ENCODE results near the gene OR6M1. TPM values are rescaled to one million over a fixed set of nuclear protein-coding genes. Genes with fewer than 3 reads are reported as not detected.

OR6M1 gene
- total and polyA plus RNA-seq, 2 of the 4 experiments (the other 2 are of a cell fraction), result not detected

DNA sequence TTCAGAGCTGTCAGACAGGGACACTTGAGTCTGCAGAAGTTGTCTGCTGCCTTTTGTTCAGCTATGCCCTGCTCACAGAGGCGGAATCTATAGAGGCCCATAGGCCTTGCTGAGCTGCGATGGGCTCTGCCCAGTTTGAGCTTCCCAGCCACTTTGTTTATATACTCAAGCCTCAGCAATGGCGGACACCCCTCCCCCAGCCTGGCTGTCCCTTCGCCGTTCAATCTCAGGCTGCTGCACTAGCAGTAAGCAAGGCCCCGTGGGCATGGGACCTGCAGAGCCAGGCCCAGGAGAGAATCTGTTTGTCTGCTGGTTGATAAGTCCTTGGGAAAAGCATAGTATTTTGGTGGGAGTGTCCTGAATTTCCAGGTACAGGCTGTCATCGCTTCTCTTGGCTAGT lies 23.6 kb upstream of the OR6M1 start:
- Histone ChIP-seq H2BK5ac (ENCODE audit: low read depth, low read length, poor library complexity, severe bottlenecking) (no peak overlapping the region), H3K14ac (replicated peaks; ENCODE audit: low read depth, low read length) (no peak overlapping the region), H4K5ac (ENCODE audit: low read depth, low read length) (no peak overlapping the region), H3K9me3 (ENCODE audit: control insufficient read depth, insufficient read depth, low read length) (no peaks in the 10 kb centered on the region), H4K91ac (ENCODE audit: insufficient read depth, low read depth, low read length) (no peak overlapping the region), H3K4me2 (ENCODE audit: low read depth, low read length) (no peak overlapping the region), H3K9me1 (ENCODE audit: insufficient read depth, low read length) (no peaks in the 10 kb centered on the region), H4K20me1 (ENCODE audit: insufficient read depth, low read length) (no peaks in the 10 kb centered on the region), H3K23ac (ENCODE audit: low read depth, low read length) (no peak overlapping the region), H3K27me3 (ENCODE audit: control insufficient read depth, insufficient read depth, low read length) (no peaks in the 10 kb centered on the region), H2BK120ac (ENCODE audit: low read depth, low read length) (no peak overlapping the region), H2AFZ (replicated peaks; ENCODE audit: low read length, poor library complexity) (no peak overlapping the region), H2BK15ac (ENCODE audit: low read depth, low read length) (no peak overlapping the region), H3K56ac (ENCODE audit: extremely low read depth, insufficient read depth, low read length) (no peak overlapping the region), H3K18ac (ENCODE audit: low read depth, low read length) (no peak overlapping the region), H3K9ac (ENCODE audit: low read depth, low read length) (no peak overlapping the region), H2BK20ac (ENCODE audit: low read depth, low read length) (no peak overlapping the region), H3K36me3 (ENCODE audit: control insufficient read depth, insufficient read depth, low read length) (no peaks in the 10 kb centered on the region), H2AK9ac (replicated peaks; ENCODE audit: low read depth, low read length, poor library complexity) (no peak overlapping the region), H3K27ac (ENCODE audit: insufficient read depth, low read length) (no peak overlapping the region), H3K4me3 (ENCODE audit: insufficient read depth, low read depth, low read length) (no peak overlapping the region), H4K8ac (ENCODE audit: low read depth in 2 of 2, low read length in 2 of 2) (no peak overlapping the region), H3K79me1 (ENCODE audit: low read depth in 1 of 2, low read length in 2 of 2) (no peaks in the 10 kb centered on the region), H3K4me1 (ENCODE audit: control insufficient read depth, insufficient read depth, low read length) (no peaks in the 10 kb centered on the region), H2AK5ac (ENCODE audit: low read depth, low read length) (no peak overlapping the region), H3K4ac (ENCODE audit: low read depth, low read length) (no peak overlapping the region)
- ChIA-PET POLR2A (ENCODE audit: unreplicated experiment) (no interaction called here), CTCF (no interaction called here)
- no CpG with 5 or more reads among the region's 7 CpGs for WGBS, 2 experiments (ENCODE audit: extremely low coverage in 2 of 2, insufficient read length in 1 of 2)
- in situ Hi-C loops (cut with MboI; ENCODE audit: low sequenced_read_pairs) (no loop called here), dilution Hi-C loops (cut with HindIII; ENCODE audit: low sequenced_read_pairs, unreplicated experiment) (no loop called here), intact Hi-C loops (cut with micrococcal nuclease) (no loop called here)
- ATAC-seq (ENCODE audit: low read depth) (no peak), DNase-seq (no peak)
- no TSS peak for BruUV-seq (replicated peaks)
- TF ChIP-seq NFE2L2 (IDR thresholded peaks at IDR 0.05; ENCODE audit: low read depth, low read length) (no peak), USF2 (IDR thresholded peaks at IDR 0.05; ENCODE audit: low read depth, low read length) (no peak)
- TF ChIP-seq, protein P1, sequence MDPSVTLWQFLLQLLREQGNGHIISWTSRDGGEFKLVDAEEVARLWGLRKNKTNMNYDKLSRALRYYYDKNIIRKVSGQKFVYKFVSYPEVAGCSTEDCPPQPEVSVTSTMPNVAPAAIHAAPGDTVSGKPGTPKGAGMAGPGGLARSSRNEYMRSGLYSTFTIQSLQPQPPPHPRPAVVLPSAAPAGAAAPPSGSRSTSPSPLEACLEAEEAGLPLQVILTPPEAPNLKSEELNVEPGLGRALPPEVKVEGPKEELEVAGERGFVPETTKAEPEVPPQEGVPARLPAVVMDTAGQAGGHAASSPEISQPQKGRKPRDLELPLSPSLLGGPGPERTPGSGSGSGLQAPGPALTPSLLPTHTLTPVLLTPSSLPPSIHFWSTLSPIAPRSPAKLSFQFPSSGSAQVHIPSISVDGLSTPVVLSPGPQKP (IDR thresholded peaks at IDR 0.05; ENCODE audit: borderline replicate concordance, low read depth, low read length), result no peak
